GM12873 (cell line): Measurements from ENCODE around the gene TBC1D22A.

ENCODE experiments used
- TF ChIP-seq, protein P1 (sequence below): IDR thresholded peaks from 2 replicates; pipeline ENCODE4 v1.5.1; 2012; ENCODE audit warnings: low read depth, mild to moderate bottlenecking, moderate library complexity, low read length, control low read depth; ENCODE audit not compliant: insufficient read depth; ENCODE audit errors: missing control alignments

Gene TBC1D22A

DNA sequence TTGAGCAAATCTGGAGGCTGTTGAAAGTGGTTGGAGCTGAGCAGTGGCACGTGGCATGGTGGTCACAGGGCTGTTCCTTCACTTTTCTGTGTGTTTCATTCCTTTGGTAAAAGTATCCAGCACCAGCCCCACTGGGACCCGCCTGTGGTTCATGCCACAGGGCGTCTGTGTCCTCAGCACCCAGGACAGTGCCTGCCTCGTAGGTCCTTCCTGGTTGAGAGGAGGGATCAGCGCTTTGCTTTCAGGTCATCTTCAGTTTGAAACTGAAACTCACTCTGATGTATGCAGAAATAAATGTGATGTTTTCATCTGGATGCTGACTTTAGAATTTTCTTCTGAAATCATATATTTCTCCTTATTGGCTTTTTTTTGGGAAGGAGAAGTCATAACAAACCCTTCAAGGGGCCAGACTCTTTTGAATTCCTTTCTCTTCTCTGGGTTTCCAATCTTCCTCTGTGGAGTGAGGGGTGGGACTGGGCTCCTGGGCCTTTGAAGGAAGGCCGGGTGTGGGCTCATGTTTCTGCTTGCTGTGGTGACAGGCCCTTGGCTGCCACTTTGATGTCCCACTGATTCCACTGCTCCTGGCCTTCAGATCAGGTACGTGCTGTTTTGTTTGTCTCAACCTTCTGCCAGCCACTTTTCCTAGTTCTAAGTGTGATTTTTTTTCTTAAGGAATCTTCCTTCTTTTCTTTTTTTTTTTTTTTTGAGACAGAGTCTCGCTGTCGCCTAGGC lies 26.2 kb downstream of the TBC1D22A start:
- TF ChIP-seq, protein P1, sequence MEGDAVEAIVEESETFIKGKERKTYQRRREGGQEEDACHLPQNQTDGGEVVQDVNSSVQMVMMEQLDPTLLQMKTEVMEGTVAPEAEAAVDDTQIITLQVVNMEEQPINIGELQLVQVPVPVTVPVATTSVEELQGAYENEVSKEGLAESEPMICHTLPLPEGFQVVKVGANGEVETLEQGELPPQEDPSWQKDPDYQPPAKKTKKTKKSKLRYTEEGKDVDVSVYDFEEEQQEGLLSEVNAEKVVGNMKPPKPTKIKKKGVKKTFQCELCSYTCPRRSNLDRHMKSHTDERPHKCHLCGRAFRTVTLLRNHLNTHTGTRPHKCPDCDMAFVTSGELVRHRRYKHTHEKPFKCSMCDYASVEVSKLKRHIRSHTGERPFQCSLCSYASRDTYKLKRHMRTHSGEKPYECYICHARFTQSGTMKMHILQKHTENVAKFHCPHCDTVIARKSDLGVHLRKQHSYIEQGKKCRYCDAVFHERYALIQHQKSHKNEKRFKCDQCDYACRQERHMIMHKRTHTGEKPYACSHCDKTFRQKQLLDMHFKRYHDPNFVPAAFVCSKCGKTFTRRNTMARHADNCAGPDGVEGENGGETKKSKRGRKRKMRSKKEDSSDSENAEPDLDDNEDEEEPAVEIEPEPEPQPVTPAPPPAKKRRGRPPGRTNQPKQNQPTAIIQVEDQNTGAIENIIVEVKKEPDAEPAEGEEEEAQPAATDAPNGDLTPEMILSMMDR = no peak

DNA sequence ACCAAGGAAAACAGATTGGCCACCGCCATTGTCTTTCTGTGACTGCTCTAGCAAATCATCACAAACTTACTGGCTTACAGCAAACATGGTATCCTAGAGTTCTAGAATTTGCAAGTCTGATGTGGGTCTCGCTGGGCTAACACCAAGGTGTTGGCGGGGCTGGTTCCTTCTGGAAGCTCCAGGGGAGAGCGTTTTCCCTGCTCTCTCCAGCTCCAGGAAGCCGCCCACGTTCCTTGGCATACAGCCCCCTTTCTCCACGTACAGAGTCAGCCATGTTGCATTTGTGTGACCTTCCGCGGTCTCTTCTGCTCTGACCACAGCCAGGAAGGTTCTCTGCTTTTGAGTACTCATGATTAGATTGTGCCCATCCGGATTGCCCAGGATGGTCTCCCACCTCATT lies 27.5 kb downstream of the TBC1D22A start:
- TF ChIP-seq, protein P1 = no peak

DNA sequence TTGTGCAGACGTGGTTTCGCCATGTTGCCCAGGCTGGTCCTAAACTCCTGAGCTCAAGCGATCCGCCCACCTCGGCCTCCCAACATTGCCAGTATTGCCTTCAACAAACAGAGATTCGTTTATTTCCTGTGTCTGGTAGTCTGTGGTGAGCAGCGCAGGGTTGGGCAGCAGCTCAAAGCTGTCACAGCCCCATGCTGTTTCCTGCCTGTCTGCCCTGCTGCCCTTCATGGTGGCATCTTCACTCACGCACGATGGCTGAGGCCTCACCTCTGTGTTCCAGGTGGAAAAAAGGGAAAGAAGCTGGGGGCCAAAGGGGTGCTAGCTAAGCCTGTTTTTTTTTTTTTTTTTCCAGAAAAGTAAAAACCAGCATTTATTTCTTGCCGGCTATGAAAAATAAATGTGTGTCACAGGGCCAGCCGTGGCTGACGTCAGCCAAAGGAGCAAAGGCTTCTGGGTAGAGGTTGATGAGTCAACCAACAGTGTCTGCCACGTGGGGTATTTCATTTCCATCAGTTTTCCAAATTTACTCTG lies 28.8 kb downstream of the TBC1D22A start:
- TF ChIP-seq, protein P1 = no peak

DNA sequence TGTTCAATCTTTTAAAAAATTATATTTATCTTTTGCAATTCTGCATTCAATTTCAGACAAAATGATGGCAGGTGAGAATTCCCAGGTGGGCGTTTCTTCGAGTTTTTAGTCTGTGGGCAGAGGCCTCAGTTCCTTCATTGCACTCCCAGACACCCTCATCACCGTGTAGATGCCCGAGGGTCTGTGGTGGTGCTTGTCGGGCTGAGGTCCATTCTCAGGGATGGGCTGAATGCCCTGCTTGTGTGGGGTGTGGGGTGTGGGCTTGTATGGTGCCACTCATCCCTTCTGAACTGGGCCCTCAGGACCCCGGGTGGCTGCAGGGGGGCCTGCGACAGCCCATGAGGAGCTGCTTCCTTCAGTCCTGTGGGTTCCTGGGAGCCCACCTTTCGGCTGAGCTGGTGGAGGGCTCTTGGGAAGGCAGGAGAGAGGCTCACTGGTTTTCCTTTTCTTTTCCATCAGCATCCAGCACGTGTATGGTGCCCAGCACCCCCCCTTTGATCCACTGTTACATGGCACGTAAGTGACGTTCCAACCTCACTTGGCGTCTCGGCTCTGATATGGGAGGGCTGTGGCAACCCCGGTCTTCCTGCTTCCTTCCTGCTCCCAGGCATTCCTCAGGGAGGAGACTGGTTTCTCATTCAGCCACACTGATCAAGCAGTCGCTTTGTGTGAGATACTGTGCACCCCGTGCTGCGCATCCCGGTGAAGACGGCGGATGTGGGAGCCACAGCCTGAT lies 29.8 kb downstream of the TBC1D22A start:
- TF ChIP-seq, protein P1 = no peak

DNA sequence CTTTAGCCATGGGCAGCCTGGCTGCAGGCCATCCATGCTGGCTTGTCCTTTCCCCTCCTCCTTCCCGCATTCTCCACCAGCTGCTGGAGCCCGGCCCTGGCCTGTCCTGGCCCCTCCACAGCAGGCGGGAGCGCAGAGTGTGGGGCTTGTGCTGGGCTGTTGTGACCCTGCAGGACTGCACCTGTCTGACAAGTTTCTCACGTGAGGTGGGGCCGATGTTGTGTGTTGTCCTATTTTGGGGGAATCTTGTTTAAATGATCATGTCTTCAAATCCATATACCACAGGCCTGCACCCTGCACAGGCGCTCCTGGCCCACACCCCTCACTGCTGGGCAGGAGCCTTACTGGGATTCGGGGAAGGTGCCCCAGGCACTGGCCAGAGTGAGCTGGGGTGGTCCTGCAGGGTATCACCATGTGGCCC lies 30.4 kb downstream of the TBC1D22A start:
- TF ChIP-seq, protein P1 = no peak

DNA sequence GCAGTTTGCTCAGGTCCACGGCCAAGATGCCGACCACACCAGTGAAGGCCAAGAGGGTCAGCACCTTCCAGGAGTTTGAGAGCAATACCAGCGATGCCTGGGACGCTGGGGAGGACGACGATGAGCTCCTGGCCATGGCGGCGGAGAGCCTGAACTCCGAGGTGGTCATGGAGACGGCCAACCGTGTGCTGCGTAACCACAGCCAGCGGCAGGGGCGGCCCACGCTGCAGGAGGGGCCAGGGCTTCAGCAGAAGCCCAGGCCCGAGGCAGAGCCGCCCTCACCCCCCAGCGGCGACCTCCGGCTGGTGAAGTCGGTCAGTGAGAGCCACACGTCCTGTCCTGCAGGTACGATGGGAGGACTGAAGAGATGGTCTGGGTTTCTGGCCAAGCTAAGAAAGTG lies 31.0 kb downstream of the TBC1D22A start:
- TF ChIP-seq, protein P1 = no peak

DNA sequence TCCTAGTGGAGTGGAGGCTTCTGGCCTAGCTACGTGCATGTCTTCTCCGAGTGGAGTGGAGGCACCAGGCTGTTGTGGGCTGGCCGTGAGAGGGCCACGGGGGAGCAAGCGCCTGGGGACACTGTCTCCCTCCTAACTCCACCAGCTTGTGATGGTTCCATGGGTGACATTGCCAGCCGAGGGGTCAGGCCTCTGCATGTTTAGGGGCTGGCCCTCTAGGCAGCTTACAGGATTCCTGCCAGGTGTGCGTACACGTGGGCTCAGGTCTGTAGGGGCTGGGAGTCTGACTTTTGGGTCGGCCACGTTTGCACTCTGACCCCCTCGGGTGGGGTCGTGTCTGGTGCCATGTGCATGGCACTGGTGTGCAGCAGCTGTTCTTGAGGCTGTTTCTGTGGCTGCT lies 31.6 kb downstream of the TBC1D22A start:
- TF ChIP-seq, protein P1 = no peak
